ENCODE results near the gene IL1RL2.

The IL1RL2 gene

DNA sequence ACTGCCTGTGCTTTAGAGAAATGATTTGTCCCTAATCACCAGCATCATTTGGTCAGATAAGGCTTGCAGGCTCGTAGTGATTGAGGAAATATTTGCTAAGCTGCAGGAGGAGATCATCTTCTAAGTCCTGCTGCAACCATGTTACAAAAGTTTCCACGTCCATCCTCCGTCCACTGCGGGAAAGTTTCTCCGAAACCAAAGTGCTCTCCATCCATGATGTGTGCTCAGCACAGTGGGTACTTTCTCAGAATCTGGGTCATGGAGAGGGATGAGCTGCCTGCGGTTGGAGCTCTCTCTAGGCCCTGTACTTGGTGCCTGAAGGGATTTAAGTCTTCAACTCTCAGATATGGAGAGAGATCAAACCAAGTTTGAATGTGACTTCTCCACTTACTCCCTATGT lies 39.3 kb downstream of the IL1RL2 start:
- no peak for DNase-seq (ENCODE audit: low read depth, low spot score)
- no peaks in the 10 kb centered on the region for H3K9me3 ChIP-seq (ENCODE audit: insufficient read depth, low read length)
- no peaks in the 10 kb centered on the region for H3K27me3 ChIP-seq (ENCODE audit: insufficient read depth, insufficient read length)
- no peak for TF ChIP-seq YY1 (IDR thresholded peaks at IDR 0.05; ENCODE audit: insufficient read depth, insufficient read length)
- no peak for TF ChIP-seq SUZ12 (IDR thresholded peaks at IDR 0.05; ENCODE audit: extremely low read depth, insufficient read depth, insufficient read length)
- TF ChIP-seq ZNF274 (IDR thresholded peaks at IDR 0.05; ENCODE audit: low read depth, low read length): no peak
- no peak overlapping the region for H3K4me3 ChIP-seq (ENCODE audit: insufficient read length, low read depth)
- H3K9ac ChIP-seq (ENCODE audit: insufficient read length, low read depth): no peak overlapping the region
- peaks cover 3% of the 10 kb centered on the region for H3K4me1 ChIP-seq (ENCODE audit: insufficient read depth, insufficient read length)
- no peaks in the 10 kb centered on the region for H3K36me3 ChIP-seq (ENCODE audit: insufficient read depth, insufficient read length, low read length)

DNA sequence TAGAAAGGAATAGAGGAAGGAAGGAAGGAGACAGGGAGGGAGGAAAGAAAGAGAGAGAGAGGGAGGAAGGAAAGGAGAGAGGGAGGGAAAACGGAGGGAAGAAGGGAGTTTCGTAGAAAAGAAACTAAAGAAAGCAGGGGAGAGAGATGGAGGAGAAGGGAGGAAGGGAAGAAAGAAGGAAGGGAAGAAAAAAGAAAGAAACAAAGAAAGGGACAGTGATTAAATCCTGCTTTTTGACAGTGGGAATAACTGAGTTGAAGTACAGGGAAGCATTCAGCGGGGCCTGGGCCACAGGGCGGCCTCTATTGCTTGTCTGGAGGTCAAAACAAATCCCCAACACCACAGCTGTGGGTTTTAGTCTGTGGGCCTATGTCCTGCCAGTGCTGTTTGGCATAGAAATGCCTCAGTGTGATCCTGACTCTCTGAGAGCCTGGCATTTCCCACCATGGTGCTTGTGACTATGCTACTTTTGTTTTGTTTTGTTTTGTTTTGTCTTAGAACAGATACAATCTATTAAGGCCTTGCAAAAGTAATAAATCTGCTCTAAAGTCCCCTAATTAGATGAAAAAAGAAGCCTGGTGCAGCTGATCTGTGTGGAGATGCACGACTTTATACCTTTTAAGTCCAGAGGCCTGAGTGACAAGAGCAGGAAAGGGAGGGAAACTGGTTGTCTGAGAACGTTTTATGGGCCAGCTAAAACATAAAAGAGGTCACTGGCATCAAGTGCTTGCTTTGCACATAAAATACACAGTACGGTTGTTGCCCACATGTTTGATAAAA lies 40.0 kb downstream of the IL1RL2 start:
- H3K9ac ChIP-seq (ENCODE audit: insufficient read length, low read depth): no peak overlapping the region
- no peak for TF ChIP-seq ZNF274 (IDR thresholded peaks at IDR 0.05; ENCODE audit: low read depth, low read length)
- no peak for TF ChIP-seq SUZ12 (IDR thresholded peaks at IDR 0.05; ENCODE audit: extremely low read depth, insufficient read depth, insufficient read length)
- TF ChIP-seq YY1 (IDR thresholded peaks at IDR 0.05; ENCODE audit: insufficient read depth, insufficient read length): no peak

DNA sequence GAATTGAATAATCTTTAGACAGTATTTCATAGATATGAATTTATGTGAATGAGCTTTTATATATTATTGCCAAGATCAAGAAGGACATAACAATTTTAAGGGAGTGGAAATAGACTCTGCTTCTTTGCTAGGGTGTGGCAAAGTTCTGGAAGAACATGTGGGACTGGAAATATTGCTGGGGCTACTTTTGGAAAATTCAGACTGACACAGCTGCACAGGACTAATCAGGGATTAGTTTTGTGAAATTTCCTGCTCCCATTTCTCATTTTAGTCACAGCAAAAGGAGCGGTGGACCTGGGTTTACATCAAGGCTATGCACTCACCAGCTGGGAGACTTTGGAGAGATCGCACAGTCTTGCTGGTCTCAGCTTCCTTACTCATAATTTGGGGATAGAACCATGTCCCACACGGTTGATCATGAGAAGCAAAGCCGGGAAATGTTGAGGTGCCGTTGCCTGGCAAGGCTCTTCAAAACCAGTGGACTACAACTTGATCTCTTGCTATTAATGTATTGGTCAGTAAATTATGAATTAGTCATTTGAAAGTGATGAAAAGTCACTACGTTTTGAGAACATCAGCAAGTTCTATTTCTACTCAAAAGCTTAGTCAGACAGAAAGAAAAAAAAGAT lies 42.4 kb downstream of the IL1RL2 start:
- no peak for DNase-seq (ENCODE audit: low read depth, low spot score)
- Histone ChIP-seq H3K27me3 (ENCODE audit: insufficient read depth, insufficient read length) (no peaks in the 10 kb centered on the region), H3K9me3 (ENCODE audit: insufficient read depth, low read length) (no peaks in the 10 kb centered on the region), H3K4me3 (ENCODE audit: insufficient read length, low read depth) (no peak overlapping the region), H3K36me3 (ENCODE audit: insufficient read depth, insufficient read length, low read length) (no peaks in the 10 kb centered on the region), H3K4me1 (ENCODE audit: insufficient read depth, insufficient read length) (peaks cover 3% of the 10 kb centered on the region), H3K9ac (ENCODE audit: insufficient read length, low read depth) (no peak overlapping the region)
- TF ChIP-seq ZNF274 (IDR thresholded peaks at IDR 0.05; ENCODE audit: low read depth, low read length) (no peak), YY1 (IDR thresholded peaks at IDR 0.05; ENCODE audit: insufficient read depth, insufficient read length) (no peak), SUZ12 (IDR thresholded peaks at IDR 0.05; ENCODE audit: extremely low read depth, insufficient read depth, insufficient read length) (no peak)

More for the DNA sequence above, 40.0 kb downstream of the IL1RL2 start:
- Histone ChIP-seq H3K27me3 (ENCODE audit: insufficient read depth, insufficient read length) (no peaks in the 10 kb centered on the region), H3K36me3 (ENCODE audit: insufficient read depth, insufficient read length, low read length) (no peaks in the 10 kb centered on the region), H3K4me1 (ENCODE audit: insufficient read depth, insufficient read length) (peaks cover 3% of the 10 kb centered on the region), H3K9me3 (ENCODE audit: insufficient read depth, low read length) (no peaks in the 10 kb centered on the region), H3K4me3 (ENCODE audit: insufficient read length, low read depth) (no peak overlapping the region)
- no peak for DNase-seq (ENCODE audit: low read depth, low spot score)

DNA sequence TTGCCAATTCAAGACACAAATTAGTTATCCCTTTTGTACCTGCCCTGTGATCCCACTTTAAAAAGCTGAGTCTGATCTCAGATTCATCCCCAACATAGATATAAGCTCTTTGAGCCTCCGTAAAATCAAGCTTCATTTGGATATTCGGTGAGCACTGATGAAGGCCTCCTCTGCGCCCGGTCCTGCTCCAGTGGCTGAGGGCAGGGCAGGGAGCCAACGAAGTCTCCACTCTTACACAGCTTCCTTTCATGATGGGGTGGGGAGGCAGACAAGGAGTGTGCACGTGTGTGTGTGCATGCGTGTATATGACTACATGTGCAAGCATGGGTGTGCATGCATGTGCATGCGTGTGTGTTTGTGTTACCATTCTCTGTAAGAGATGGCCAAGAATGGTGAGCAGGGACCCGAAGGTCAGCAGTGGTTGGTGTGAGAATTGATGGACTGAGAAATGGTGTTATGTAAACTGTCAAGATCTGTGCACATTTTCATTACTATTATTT lies 43.6 kb downstream of the IL1RL2 start:
- H3K4me3 ChIP-seq (ENCODE audit: insufficient read length, low read depth): no peak overlapping the region
- DNase-seq (ENCODE audit: low read depth, low spot score): no peak
- H3K27me3 ChIP-seq (ENCODE audit: insufficient read depth, insufficient read length): no peaks in the 10 kb centered on the region
- no peak overlapping the region for H3K9ac ChIP-seq (ENCODE audit: insufficient read length, low read depth)
- H3K36me3 ChIP-seq (ENCODE audit: insufficient read depth, insufficient read length, low read length): no peaks in the 10 kb centered on the region
- H3K4me1 ChIP-seq (ENCODE audit: insufficient read depth, insufficient read length): peaks cover 3% of the 10 kb centered on the region
- H3K9me3 ChIP-seq (ENCODE audit: insufficient read depth, low read length): no peaks in the 10 kb centered on the region
- no peak for TF ChIP-seq SUZ12 (IDR thresholded peaks at IDR 0.05; ENCODE audit: extremely low read depth, insufficient read depth, insufficient read length)
- no peak for TF ChIP-seq YY1 (IDR thresholded peaks at IDR 0.05; ENCODE audit: insufficient read depth, insufficient read length)
- no peak for TF ChIP-seq ZNF274 (IDR thresholded peaks at IDR 0.05; ENCODE audit: low read depth, low read length)

DNA sequence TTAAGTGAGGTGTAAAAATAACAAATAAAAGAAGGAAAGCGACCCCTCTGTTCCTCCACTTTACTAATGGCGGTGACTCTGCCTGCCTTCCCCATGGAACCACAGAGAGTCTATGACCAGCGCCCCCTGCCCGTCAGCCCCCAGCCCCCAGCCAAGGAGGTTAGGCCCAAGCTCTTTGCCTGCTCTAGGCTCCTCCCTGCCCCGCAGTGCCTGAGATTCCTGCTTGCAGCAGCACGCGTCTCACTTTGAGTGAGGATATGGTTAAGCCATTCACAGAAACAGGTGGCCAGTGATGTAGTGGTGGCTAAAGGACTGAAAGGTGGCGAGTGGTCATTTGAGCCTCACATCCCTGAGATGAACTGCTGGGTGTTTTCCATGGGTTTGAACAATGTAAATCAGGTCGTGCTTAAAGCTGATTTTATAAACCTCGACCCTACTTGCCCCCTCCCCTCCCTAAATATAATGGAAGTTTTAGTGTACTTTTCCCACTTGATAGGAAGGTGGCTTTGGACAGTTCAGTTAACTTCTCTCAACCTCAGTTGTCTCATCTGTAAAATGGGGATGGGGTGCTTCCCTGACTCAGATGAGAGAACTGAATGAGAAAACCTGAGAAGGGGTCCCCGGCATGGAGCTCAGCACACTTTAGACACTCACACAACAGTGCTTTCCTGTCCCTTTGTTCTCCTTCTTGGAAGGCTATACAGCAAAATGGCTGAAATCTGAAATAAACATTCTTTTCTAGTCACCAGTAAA lies 46.5 kb downstream of the IL1RL2 start:
- no peaks in the 10 kb centered on the region for H3K27me3 ChIP-seq (ENCODE audit: insufficient read depth, insufficient read length)
- no peak overlapping the region for H3K9ac ChIP-seq (ENCODE audit: insufficient read length, low read depth)
- TF ChIP-seq YY1 (IDR thresholded peaks at IDR 0.05; ENCODE audit: insufficient read depth, insufficient read length) (no peak), ZNF274 (IDR thresholded peaks at IDR 0.05; ENCODE audit: low read depth, low read length) (no peak), SUZ12 (IDR thresholded peaks at IDR 0.05; ENCODE audit: extremely low read depth, insufficient read depth, insufficient read length) (no peak)
- no peak for DNase-seq (ENCODE audit: low read depth, low spot score)
- no peaks in the 10 kb centered on the region for H3K9me3 ChIP-seq (ENCODE audit: insufficient read depth, low read length)
- no peak overlapping the region for H3K4me3 ChIP-seq (ENCODE audit: insufficient read length, low read depth)
- H3K36me3 ChIP-seq (ENCODE audit: insufficient read depth, insufficient read length, low read length): no peaks in the 10 kb centered on the region
- H3K4me1 ChIP-seq (ENCODE audit: insufficient read depth, insufficient read length): no peaks in the 10 kb centered on the region

DNA sequence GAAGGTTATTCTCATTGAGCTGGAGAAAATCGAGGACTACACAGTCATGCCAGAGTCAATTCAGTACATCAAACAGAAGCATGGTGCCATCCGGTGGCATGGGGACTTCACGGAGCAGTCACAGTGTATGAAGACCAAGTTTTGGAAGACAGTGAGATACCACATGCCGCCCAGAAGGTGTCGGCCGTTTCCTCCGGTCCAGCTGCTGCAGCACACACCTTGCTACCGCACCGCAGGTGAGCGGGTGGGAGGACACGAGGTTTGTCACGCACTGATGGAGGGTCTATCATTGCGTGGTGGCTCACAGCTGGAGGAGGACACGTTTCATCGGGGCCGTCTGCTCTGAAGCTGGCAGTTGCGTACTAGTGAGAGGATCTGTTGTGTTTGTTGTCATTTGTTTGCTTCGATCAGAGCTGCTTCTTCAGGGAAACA lies 48.2 kb downstream of the IL1RL2 start:
- no peak for TF ChIP-seq YY1 (IDR thresholded peaks at IDR 0.05; ENCODE audit: insufficient read depth, insufficient read length)
- no peak for TF ChIP-seq ZNF274 (IDR thresholded peaks at IDR 0.05; ENCODE audit: low read depth, low read length)
- TF ChIP-seq SUZ12 (IDR thresholded peaks at IDR 0.05; ENCODE audit: extremely low read depth, insufficient read depth, insufficient read length): no peak
- Histone ChIP-seq H3K9ac (ENCODE audit: insufficient read length, low read depth) (no peak overlapping the region), H3K4me1 (ENCODE audit: insufficient read depth, insufficient read length) (no peaks in the 10 kb centered on the region), H3K9me3 (ENCODE audit: insufficient read depth, low read length) (no peaks in the 10 kb centered on the region), H3K4me3 (ENCODE audit: insufficient read length, low read depth) (no peak overlapping the region), H3K27me3 (ENCODE audit: insufficient read depth, insufficient read length) (no peaks in the 10 kb centered on the region), H3K36me3 (ENCODE audit: insufficient read depth, insufficient read length, low read length) (no peaks in the 10 kb centered on the region)
- DNase-seq (ENCODE audit: low read depth, low spot score): no peak
